Measurements from ENCODE around the gene KRTAP19-3. TPM values are rescaled to one million over a fixed set of nuclear protein-coding genes. Genes with fewer than 3 reads are reported as not detected.

KRTAP19-3 gene
- total RNA-seq, 1 experiment from 2014 or later = not detected

DNA sequence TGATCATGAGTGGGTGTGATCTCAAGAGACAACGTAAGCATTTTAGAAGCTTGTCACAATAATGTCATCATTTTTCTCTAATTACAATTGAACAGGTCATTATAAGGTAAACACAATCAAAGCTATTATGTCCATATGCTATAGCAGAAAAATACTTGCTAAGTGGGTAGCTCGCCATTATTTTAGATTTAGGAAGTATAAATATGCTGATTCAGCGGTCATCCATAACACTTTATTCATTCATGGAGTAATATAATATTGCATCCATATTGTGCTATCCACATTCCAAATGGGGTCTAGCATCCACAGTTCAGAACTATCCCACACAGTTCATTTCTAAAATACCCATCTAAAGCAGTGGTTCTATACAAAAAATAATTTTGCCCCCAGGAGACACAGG is 43.3 kb downstream of the KRTAP19-3 start:
- H3K9me3 ChIP-seq (replicated peaks) = no peaks in the 10 kb centered on the region
- H3K4me3 ChIP-seq = no peak overlapping the region
- H3K36me3 ChIP-seq = no peaks in the 10 kb centered on the region
- H3K4me1 ChIP-seq (replicated peaks) = no peaks in the 10 kb centered on the region
- no peaks in the 10 kb centered on the region; the same call in 1 of the 2 replicates for H3K27me3 ChIP-seq (replicated peaks)
- H3K27ac ChIP-seq = no peak overlapping the region
- DNase-seq (ENCODE audit: low read depth in 1 of 2, low spot score in 2 of 2) = no peak

DNA sequence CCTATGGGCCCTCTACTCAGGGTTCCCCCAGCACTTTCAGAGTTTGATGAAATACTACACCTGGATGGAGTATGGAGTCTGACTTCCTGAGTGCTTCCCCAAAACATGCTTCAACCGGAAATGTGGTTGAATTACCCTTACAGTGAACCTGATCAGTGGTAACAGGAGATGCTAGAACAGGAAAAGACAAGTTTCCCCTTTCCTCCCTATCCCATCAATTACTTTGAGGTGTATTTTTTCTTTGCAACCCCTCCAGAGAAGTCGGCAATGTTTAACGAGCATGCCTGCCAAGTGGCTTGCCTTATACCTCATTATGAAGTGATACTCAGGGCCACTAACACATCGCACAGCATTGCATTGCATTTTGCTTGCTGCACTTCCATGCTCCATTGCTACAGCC is 44.8 kb downstream of the KRTAP19-3 start:
- Histone ChIP-seq H3K9me3 (replicated peaks) (no peaks in the 10 kb centered on the region), H3K27ac (no peak overlapping the region)

DNA sequence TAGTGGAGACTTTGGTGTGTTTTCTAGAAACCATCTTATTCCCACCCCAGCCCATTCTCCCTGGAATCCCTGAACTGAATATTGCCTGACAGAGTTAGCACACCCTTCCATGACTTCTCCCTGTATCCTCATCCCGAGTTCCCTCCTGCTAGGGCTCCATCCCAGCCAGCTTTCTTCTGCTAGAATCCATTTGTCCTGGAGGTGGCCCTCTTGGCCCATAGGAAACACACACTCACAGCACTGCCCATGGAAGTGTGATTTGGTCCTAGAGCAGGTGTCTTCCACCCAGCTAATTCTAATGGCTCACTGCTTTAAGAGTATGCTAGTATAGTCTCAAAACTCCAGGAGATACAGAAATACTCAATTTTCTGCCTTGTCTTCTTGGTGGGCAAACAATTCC is 47.6 kb downstream of the KRTAP19-3 start:
- no peak overlapping the region for H3K4me3 ChIP-seq
- H3K27ac ChIP-seq = no peak overlapping the region
- no peaks in the 10 kb centered on the region for H3K36me3 ChIP-seq
- H3K27me3 ChIP-seq (replicated peaks) = no peaks in the 10 kb centered on the region; the same call in 1 of the 2 replicates
- no peaks in the 10 kb centered on the region for H3K9me3 ChIP-seq (replicated peaks)
- no peaks in the 10 kb centered on the region for H3K4me1 ChIP-seq (replicated peaks)
- no peak for DNase-seq (ENCODE audit: low read depth in 1 of 2, low spot score in 2 of 2)

More for the DNA sequence above, 44.8 kb downstream of the KRTAP19-3 start:
- no peaks in the 10 kb centered on the region for H3K36me3 ChIP-seq
- H3K27me3 ChIP-seq (replicated peaks) = no peaks in the 10 kb centered on the region; the same call in 1 of the 2 replicates
- no peak overlapping the region for H3K4me3 ChIP-seq
- H3K4me1 ChIP-seq (replicated peaks) = no peaks in the 10 kb centered on the region
- no peak for DNase-seq (ENCODE audit: low read depth in 1 of 2, low spot score in 2 of 2)

GRCh38 chr21:30443226-30443625 is 48.6 kb downstream of the KRTAP19-3 start:
- no peak overlapping the region for H3K27ac ChIP-seq
- H3K9me3 ChIP-seq (replicated peaks) = no peaks in the 10 kb centered on the region
- no peaks in the 10 kb centered on the region for H3K36me3 ChIP-seq
- no peak for DNase-seq (ENCODE audit: low read depth in 1 of 2, low spot score in 2 of 2)
- H3K4me3 ChIP-seq = no peak overlapping the region
- no peaks in the 10 kb centered on the region for H3K4me1 ChIP-seq (replicated peaks)
- H3K27me3 ChIP-seq (replicated peaks) = no peaks in the 10 kb centered on the region; the same call in 1 of the 2 replicates

Other genes with a start within 250 kb of the KRTAP19-3 start
- not detected in 2 replicates for gene KRTAP24-1, start 209.1 kb downstream of the KRTAP19-3 start, total RNA-seq (2014; rRNA removed; shearing (Covaris generic))
- gene KRTAP25-1, start 202.5 kb downstream of the KRTAP19-3 start, total RNA-seq (2014; rRNA removed; shearing (Covaris generic)) = not detected in 2 replicates
- gene KRTAP26-1, start 171.7 kb downstream of the KRTAP19-3 start, total RNA-seq (2014; rRNA removed; shearing (Covaris generic)) = not detected in 2 replicates
- not detected in 2 replicates for gene KRTAP27-1, start 154.3 kb downstream of the KRTAP19-3 start, total RNA-seq (2014; rRNA removed; shearing (Covaris generic))
- gene KRTAP23-1, start 143.4 kb downstream of the KRTAP19-3 start, total RNA-seq (2014; rRNA removed; shearing (Covaris generic)) = not detected in 2 replicates
- gene KRTAP13-2, start 119.7 kb downstream of the KRTAP19-3 start, total RNA-seq (2014; rRNA removed; shearing (Covaris generic)) = not detected in 2 replicates
- gene KRTAP13-1, start 96.0 kb downstream of the KRTAP19-3 start, total RNA-seq (2014; rRNA removed; shearing (Covaris generic)) = not detected in 2 replicates
- gene KRTAP13-3, start 66.1 kb downstream of the KRTAP19-3 start, total RNA-seq (2014; rRNA removed; shearing (Covaris generic)) = not detected in 2 replicates
- gene KRTAP13-4, start 61.8 kb downstream of the KRTAP19-3 start, total RNA-seq (2014; rRNA removed; shearing (Covaris generic)) = not detected in 2 replicates
- not detected in 2 replicates for gene KRTAP15-1, start 51.7 kb downstream of the KRTAP19-3 start, total RNA-seq (2014; rRNA removed; shearing (Covaris generic))
- not detected in 2 replicates for gene KRTAP19-1, start 11.6 kb downstream of the KRTAP19-3 start, total RNA-seq (2014; rRNA removed; shearing (Covaris generic))
- gene KRTAP19-2, start 4.6 kb downstream of the KRTAP19-3 start, total RNA-seq (2014; rRNA removed; shearing (Covaris generic)) = not detected in 2 replicates
- gene KRTAP19-4, start 5.2 kb upstream of the KRTAP19-3 start, total RNA-seq (2014; rRNA removed; shearing (Covaris generic)) = not detected in 2 replicates
- not detected in 2 replicates for gene KRTAP19-5, start 10.1 kb upstream of the KRTAP19-3 start, total RNA-seq (2014; rRNA removed; shearing (Covaris generic))
- not detected in 2 replicates for gene KRTAP19-6, start 49.9 kb upstream of the KRTAP19-3 start, total RNA-seq (2014; rRNA removed; shearing (Covaris generic))
- not detected in 2 replicates for gene KRTAP19-7, start 69.3 kb upstream of the KRTAP19-3 start, total RNA-seq (2014; rRNA removed; shearing (Covaris generic))
- not detected in 2 replicates for gene KRTAP22-2, start 98.4 kb upstream of the KRTAP19-3 start, total RNA-seq (2014; rRNA removed; shearing (Covaris generic))
- gene KRTAP6-3, start 100.4 kb upstream of the KRTAP19-3 start, total RNA-seq (2014; rRNA removed; shearing (Covaris generic)) = not detected in 2 replicates
- gene KRTAP6-2, start 106.9 kb upstream of the KRTAP19-3 start, total RNA-seq (2014; rRNA removed; shearing (Covaris generic)) = not detected in 2 replicates
- not detected in 2 replicates for gene KRTAP22-1, start 109.1 kb upstream of the KRTAP19-3 start, total RNA-seq (2014; rRNA removed; shearing (Covaris generic))
- not detected in 2 replicates for gene KRTAP6-1, start 121.9 kb upstream of the KRTAP19-3 start, total RNA-seq (2014; rRNA removed; shearing (Covaris generic))
- not detected in 2 replicates for gene KRTAP20-1, start 124.4 kb upstream of the KRTAP19-3 start, total RNA-seq (2014; rRNA removed; shearing (Covaris generic))
- gene KRTAP20-4, start 128.6 kb upstream of the KRTAP19-3 start, total RNA-seq (2014; rRNA removed; shearing (Covaris generic)) = not detected in 2 replicates
- gene KRTAP20-2, start 143.2 kb upstream of the KRTAP19-3 start, total RNA-seq (2014; rRNA removed; shearing (Covaris generic)) = not detected in 2 replicates
- not detected in 2 replicates for gene KRTAP20-3, start 150.9 kb upstream of the KRTAP19-3 start, total RNA-seq (2014; rRNA removed; shearing (Covaris generic))
- not detected in 2 replicates for gene KRTAP21-3, start 226.8 kb upstream of the KRTAP19-3 start, total RNA-seq (2014; rRNA removed; shearing (Covaris generic))

Data from SJSA1 (cell line).